Sigmoid colon (tissue), 7 donors: ENCODE measurements around the gene SLC12A5. TPM values are rescaled to one million over a fixed set of nuclear protein-coding genes. Genes with fewer than 3 reads are reported as not detected.

ENCODE experiments used
- DNase-seq: peaks from one replicate; pipeline ENCODE4 v3.0.0-alpha.2; 2019
- H3K27ac ChIP-seq, 4 donors: fragments of 200-600 bp; sonication (generic); one replicate each; pipeline ENCODE4 v1.5.1; 2016 to 2019; ENCODE audit warnings: mild to moderate bottlenecking in 1 of 4
- H3K27me3 ChIP-seq, 3 donors: fragments of 200-600 bp; sonication (generic); one replicate each; pipeline ENCODE4 v1.5.1; 2019; ENCODE audit warnings: mild to moderate bottlenecking in 1 of 3
- H3K36me3 ChIP-seq, 4 donors: fragments of 200-600 bp; sonication (generic); one replicate each; pipeline ENCODE4 v1.5.1; 2016 to 2019
- H3K4me1 ChIP-seq, 4 donors: fragments of 200-600 bp; sonication (generic); one replicate each; pipeline ENCODE4 v1.5.1; 2017 to 2019
- H3K4me3 ChIP-seq, 4 donors: fragments of 200-600 bp; sonication (generic); one replicate each; pipeline ENCODE4 v1.5.1; 2017 to 2019; ENCODE audit warnings: mild to moderate bottlenecking in 2 of 4, moderate library complexity in 1 of 4
- H3K9me3 ChIP-seq, 4 donors: fragments of 200-600 bp in 3 of 4; sonication (generic) in 3 of 4; one replicate each; pipeline versions ENCODE4 v1.5.1 to v1.6.1; 2013 to 2019
- CTCF ChIP-seq, 4 experiments: fragments of 450-650 bp in 3 of 4; fragments of 200-600 bp in 1 of 4; IDR thresholded peaks; one replicate each; pipeline ENCODE4 v1.5.1; 2016 to 2019; ENCODE audit warnings: antibody characterized with exemption in 4 of 4, mild to moderate bottlenecking in 3 of 4, moderate library complexity in 2 of 4
- EP300 ChIP-seq, 4 donors: sonication (generic); formaldehyde crosslinking; IDR thresholded peaks; one replicate each; pipeline ENCODE4 v1.6.1; 2017; ENCODE audit warnings: antibody characterized with exemption in 4 of 4
- POLR2A ChIP-seq, 2 donors: fragments of 450-650 bp; IDR thresholded peaks; one replicate each; pipeline ENCODE4 v1.6.1; 2016; ENCODE audit warnings: antibody characterized with exemption in 2 of 2, mild to moderate bottlenecking in 2 of 2, moderate library complexity in 2 of 2
- POLR2AphosphoS5 ChIP-seq, 4 donors: sonication (generic); formaldehyde crosslinking; IDR thresholded peaks; one replicate each; pipeline ENCODE4 v1.6.1; 2017; ENCODE audit warnings: antibody characterized with exemption in 4 of 4
- WGBS, 2 donors: extraction: QIAGEN DNeasy Blood & Tissue Kit; methylation state at CpG; one replicate each; pipeline ENCODE4 v1.1.7; 2013; 5-methylcytosine and 5-hydroxymethylcytosine counted together
- intact Hi-C: fragments of 100-400 bp; cut with DNase I; formaldehyde crosslinking; loops from one replicate; pipeline ENCODE4 v1.15.1; 2023
- polyA plus RNA-seq, 3 donors: library from polyadenylated mRNA; stranded (reverse); fragments of 200-250 nt; gene quantifications; one replicate each; pipeline ENCODE4 v1.2.3, GENCODE V29; 2013
- total RNA-seq, 4 donors: library from RNA; depleted of rRNA; stranded (reverse); fragments of >200 nt; gene quantifications; one replicate each; pipeline ENCODE4 v1.1.0, GENCODE V29; 2016
- donor health status: healthy with polysubstance abuse.
- donor health status: Bipolar disorder and iron deficiency.
- donor health status: healthy.

Gene SLC12A5
- total RNA-seq: under 1 TPM in 1 of 4 donors, not detected in 3; 0.14 TPM
- 1 to 10 TPM in 1 of 3 donors, not detected in 2; 1.4 TPM for polyA plus RNA-seq

DNA sequence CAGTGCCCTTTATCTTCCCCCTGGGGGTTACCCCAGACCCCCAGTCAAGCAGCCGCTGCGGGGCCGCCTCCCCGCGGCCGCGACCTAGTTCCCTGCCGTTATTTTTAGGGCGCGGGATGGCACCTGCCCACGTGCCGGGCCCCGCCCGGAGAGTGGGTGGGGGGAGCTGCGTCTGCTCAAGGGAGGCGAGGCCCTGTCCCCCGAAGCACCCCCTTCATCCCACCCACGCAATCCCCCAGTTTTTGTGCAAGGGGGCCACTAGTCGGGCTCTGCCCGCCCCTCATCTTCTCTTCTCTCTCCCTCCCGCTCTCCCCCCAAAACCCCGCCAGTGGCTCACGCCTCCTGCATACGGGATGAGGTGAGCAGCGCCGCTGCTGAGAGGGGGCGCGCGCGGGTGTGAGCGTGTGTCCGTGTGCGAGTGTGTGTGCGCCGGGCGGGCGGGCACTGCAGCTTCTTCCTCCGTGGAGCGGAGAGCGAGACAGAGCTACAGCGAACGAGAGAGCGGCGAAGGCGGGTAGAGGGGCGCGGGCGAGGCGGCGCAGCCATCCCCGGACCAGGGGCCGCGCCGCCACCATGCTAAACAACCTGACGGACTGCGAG is at the start of gene SLC12A5:
Gene SLC12A5, plus strand, starts transcription at position 444 of the 600 bp plus-strand sequence. Its CDS starts 130 bp downstream, at position 574.
- Histone ChIP-seq H3K27me3 (peaks cover 40 to 100% (median 73%) of the 10 kb centered on the region in 3 donors), H3K27ac (no peak within 1 kb of the TSS), H3K9me3 (no peaks in the 10 kb centered on the region), H3K4me1 (peaks cover 0 to 9% (median 7%) of the 10 kb centered on the region in 4 donors), H3K36me3 (no peaks in the 10 kb centered on the region), H3K4me3 (no peak within 1 kb of the TSS)
- intact Hi-C loops: no loop called here
- DNase-seq: no peak
- WGBS, 2 donors: 24 to 41% methylated on average over 56 of the region's 56 CpGs
- TF ChIP-seq POLR2AphosphoS5 (IDR thresholded peaks at IDR 0.05) (no peak), POLR2A (IDR thresholded peaks at IDR 0.05) (no peak), EP300 (IDR thresholded peaks at IDR 0.05) (no peak), CTCF (IDR thresholded peaks at IDR 0.05) (no peak)

DNA sequence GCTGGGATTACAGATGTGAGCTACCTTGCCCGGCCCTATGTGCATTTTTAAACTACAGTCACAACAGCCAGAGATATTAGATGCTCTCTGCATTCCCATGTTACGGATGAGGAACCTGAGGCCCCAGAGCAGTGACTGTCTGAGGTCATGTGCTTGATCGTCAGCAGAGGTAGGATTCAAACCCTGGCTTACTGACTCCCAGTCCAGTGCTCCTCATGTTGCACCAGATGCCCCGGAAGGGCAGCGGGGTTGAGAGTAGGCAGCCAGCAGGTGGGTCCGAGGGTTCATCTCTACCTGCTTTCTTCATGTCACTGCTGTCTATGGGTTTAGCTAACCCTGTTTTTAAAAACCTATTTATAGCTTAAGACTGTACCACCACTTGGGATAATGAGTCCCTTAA is 47.8 kb upstream of the SLC12A5 start:
- H3K27me3 ChIP-seq: no peaks in the 10 kb centered on the region
- peak; percentile 45 for DNase-seq
- WGBS, 2 donors: 90 to 94% methylated on average over 6 of the region's 6 CpGs
- H3K4me1 ChIP-seq: no peaks in the 10 kb centered on the region
- H3K9me3 ChIP-seq: no peaks in the 10 kb centered on the region
- no peaks in the 10 kb centered on the region for H3K36me3 ChIP-seq
- intact Hi-C loops: no loop called here
- no peak overlapping the region for H3K4me3 ChIP-seq
- no peak for TF ChIP-seq POLR2A (IDR thresholded peaks at IDR 0.05)
- no peak for TF ChIP-seq EP300 (IDR thresholded peaks at IDR 0.05)
- TF ChIP-seq POLR2AphosphoS5 (IDR thresholded peaks at IDR 0.05): no peak
- no peak for TF ChIP-seq CTCF (IDR thresholded peaks at IDR 0.05)
- H3K27ac ChIP-seq: no peak overlapping the region

DNA sequence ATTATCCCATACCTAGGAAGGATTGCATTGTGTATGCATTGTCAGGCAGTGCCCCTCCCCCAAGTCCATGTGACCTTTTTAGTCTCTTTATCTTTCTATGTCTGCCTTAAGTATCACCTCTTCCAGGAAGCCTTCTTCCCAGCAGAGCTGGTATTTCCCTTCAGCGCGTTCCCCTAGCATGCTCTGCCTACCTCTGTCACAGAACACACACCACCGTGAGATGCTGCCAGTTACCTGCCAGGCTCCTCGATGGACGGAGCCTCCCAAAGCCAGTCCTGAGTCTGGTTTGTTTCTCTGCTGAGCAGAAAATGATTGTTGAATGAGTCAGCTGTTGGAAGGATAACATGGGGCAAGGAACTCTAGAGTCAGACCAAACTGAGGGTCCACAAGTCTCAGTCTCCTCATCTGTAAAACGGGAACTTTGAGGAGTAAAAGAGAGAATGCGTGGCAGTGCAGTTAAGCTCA is 45.7 kb upstream of the SLC12A5 start:
- Histone ChIP-seq H3K27me3 (peaks cover 0 to 3% (median 0%) of the 10 kb centered on the region in 3 donors), H3K9me3 (no peaks in the 10 kb centered on the region), H3K27ac (no peak overlapping the region), H3K4me3 (no peak overlapping the region), H3K4me1 (no peaks in the 10 kb centered on the region), H3K36me3 (no peaks in the 10 kb centered on the region)
- no peak for TF ChIP-seq CTCF (IDR thresholded peaks at IDR 0.05)
- TF ChIP-seq POLR2A (IDR thresholded peaks at IDR 0.05): no peak
- TF ChIP-seq POLR2AphosphoS5 (IDR thresholded peaks at IDR 0.05): no peak
- no peak for TF ChIP-seq EP300 (IDR thresholded peaks at IDR 0.05)
- 66 to 71% methylated on average over 7 of the region's 7 CpGs for WGBS, 2 donors
- intact Hi-C loops: no loop called here
- peak; percentile 21 for DNase-seq

DNA sequence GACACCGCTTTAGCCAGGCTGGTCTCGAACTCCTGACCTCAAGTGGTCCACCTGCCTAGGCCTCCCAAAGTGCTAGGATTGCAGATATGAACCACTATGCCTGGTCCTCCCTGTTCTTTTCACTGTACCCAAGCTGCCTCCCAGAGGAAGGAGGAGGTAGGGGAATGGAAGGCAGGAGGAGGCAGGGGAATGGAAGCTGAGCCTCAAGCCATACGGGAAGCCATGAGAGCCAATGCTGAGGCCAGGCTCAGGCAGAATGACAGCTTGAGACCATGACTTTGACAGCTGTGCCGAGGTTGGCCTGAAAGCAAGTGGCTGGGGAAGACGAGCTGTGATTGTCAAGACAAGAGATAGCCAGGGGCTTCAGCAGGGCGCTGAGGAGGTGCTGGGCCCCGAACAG is 43.4 kb upstream of the SLC12A5 start:
- Histone ChIP-seq H3K27ac (no peak overlapping the region), H3K4me3 (no peak overlapping the region), H3K36me3 (no peaks in the 10 kb centered on the region), H3K9me3 (no peaks in the 10 kb centered on the region), H3K4me1 (no peaks in the 10 kb centered on the region), H3K27me3 (peaks cover 0 to 16% (median 3%) of the 10 kb centered on the region in 3 donors)
- peak; percentile 56 for DNase-seq
- intact Hi-C loops: no loop called here
- 63 to 75% methylated on average over 7 of the region's 7 CpGs for WGBS, 2 donors
- TF ChIP-seq EP300 (IDR thresholded peaks at IDR 0.05) (no peak), POLR2AphosphoS5 (IDR thresholded peaks at IDR 0.05) (no peak), CTCF (IDR thresholded peaks at IDR 0.05) (no peak), POLR2A (IDR thresholded peaks at IDR 0.05) (no peak)
